ENCODE measurements around the gene KRT17. TPM values are rescaled to one million over a fixed set of nuclear protein-coding genes. Genes with fewer than 3 reads are reported as not detected.
A peak's percentile ranks its signal among the peaks of the same experiment; 100 is the strongest.

The KRT17 gene
- total and polyA plus RNA-seq, 8 donors: 0.42 to 28.4 (median 2.0) TPM

GRCh38 chr17:41666237-41666641, 41.9 kb upstream of the KRT17 start:
- Histone ChIP-seq H3K4me1 (peaks cover 0 to 6% (median 0%) of the 10 kb centered on the region in 3 donors), H3K27ac (peak overlapping the region; percentile 67 to 92 (median 82)), H3K36me3 (no peaks in the 10 kb centered on the region), H3K4me3 (peak overlapping the region in 3 of 4 donors; percentile 12 to 49 (median 44)), H3K27me3 (no peaks in the 10 kb centered on the region), H3K9me3 (no peaks in the 10 kb centered on the region)
- WGBS, 2 donors: 1 to 2% methylated on average over 11 of the region's 11 CpGs
- no peak for FAIRE-seq
- peak in 5 of 6 donors; percentile 46 to 61 (median 54) for DNase-seq
- intact Hi-C loops (cut with DNase I): loop anchor here in 1 of 3 donors (10.0 kb wide), 2 partner anchors 761 to 1051 kb away; no protein-coding TSS in a partner anchor
- peak; percentile 25 to 51 (median 40) for ATAC-seq
- no peak for TF ChIP-seq CTCF (IDR thresholded peaks at IDR 0.05)

GRCh38 chr17:41665566-41666236, 41.3 kb upstream of the KRT17 start:
- DNase-seq (peak; percentile 89 to 98 (median 92)), ATAC-seq (peak; percentile 87 to 93 (median 90)), FAIRE-seq (no peak)
- 1% methylated on average over 36 to 39 of the region's 39 CpGs for WGBS, 2 donors
- Histone ChIP-seq H3K4me3 (peak overlapping the region; percentile 5 to 49 (median 28)), H3K9me3 (no peaks in the 10 kb centered on the region), H3K36me3 (no peaks in the 10 kb centered on the region), H3K4me1 (peaks cover 0 to 6% (median 0%) of the 10 kb centered on the region in 3 donors), H3K27me3 (no peaks in the 10 kb centered on the region), H3K27ac (peak overlapping the region; percentile 67 to 92 (median 82))
- intact Hi-C loops (cut with DNase I): loop anchor here in 1 of 3 donors (10.0 kb wide), 2 partner anchors 761 to 1051 kb away; no protein-coding TSS in a partner anchor
- TF ChIP-seq CTCF (IDR thresholded peaks at IDR 0.05): peak; percentile 89 to 95 (median 92)

GRCh38 chr17:41664587-41665565, 40.5 kb upstream of the KRT17 start:
- no peaks in the 10 kb centered on the region for H3K36me3 ChIP-seq
- peak overlapping the region in 3 of 4 donors; percentile 78 to 92 (median 85) for H3K27ac ChIP-seq
- peaks cover 0 to 6% (median 0%) of the 10 kb centered on the region in 3 donors for H3K4me1 ChIP-seq
- 35% methylated on average over 15 of the region's 15 CpGs for WGBS, 2 donors
- H3K27me3 ChIP-seq: no peaks in the 10 kb centered on the region
- ATAC-seq (no peak), DNase-seq (peak in 3 of 6 donors; percentile 41 to 67 (median 43)), FAIRE-seq (no peak)
- TF ChIP-seq CTCF (IDR thresholded peaks at IDR 0.05): no peak
- H3K4me3 ChIP-seq: peak overlapping the region in 2 of 4 donors; percentile 44 to 49
- intact Hi-C loops (cut with DNase I): loop anchor here in 1 of 3 donors (10.0 kb wide), 2 partner anchors 760 to 1050 kb away; no protein-coding TSS in a partner anchor
- no peaks in the 10 kb centered on the region for H3K9me3 ChIP-seq

- ATAC-seq: no peak
- no peak for FAIRE-seq
- TF ChIP-seq CTCF (IDR thresholded peaks at IDR 0.05): no peak
- Histone ChIP-seq H3K27me3 (no peaks in the 10 kb centered on the region), H3K36me3 (no peaks in the 10 kb centered on the region), H3K27ac (no peak overlapping the region), H3K9me3 (no peaks in the 10 kb centered on the region), H3K4me1 (peaks cover 0 to 6% (median 0%) of the 10 kb centered on the region in 3 donors), H3K4me3 (no peak overlapping the region)
- WGBS, 2 donors: 76 to 87% methylated on average over 2 of the region's 2 CpGs
- intact Hi-C loops (cut with DNase I): loop anchor here in 1 of 3 donors (10.0 kb wide), 2 partner anchors 759 to 1049 kb away; no protein-coding TSS in a partner anchor
- no peak for DNase-seq
Observed at GRCh38 chr17:41664172-41664457, 39.7 kb upstream of the KRT17 start.
